HEK293 (cell line): ENCODE data around the gene HGS.

ENCODE experiments used
- BCL11A ChIP-seq: fragments of 450-650 bp; formaldehyde crosslinking; IDR thresholded peaks from 2 replicates; pipeline ENCODE4 v1.5.1; 2016; ENCODE audit warnings: low read depth, missing biosample characterization, missing genetic modification characterization
- GLI2 ChIP-seq: fragments of 450-650 bp; formaldehyde crosslinking; IDR thresholded peaks from 2 replicates; pipeline ENCODE4; 2017; ENCODE audit warnings: missing biosample characterization, missing genetic modification characterization, low read depth, borderline replicate concordance
- GLIS2 ChIP-seq: fragments of 450-650 bp; formaldehyde crosslinking; IDR thresholded peaks from 2 replicates; pipeline ENCODE4 v1.5.1; 2016; ENCODE audit warnings: missing biosample characterization, missing genetic modification characterization
- HOXD13 ChIP-seq: sonication (generic); formaldehyde crosslinking; IDR thresholded peaks from 2 replicates; pipeline ENCODE4 v1.8.0; 2022; ENCODE audit warnings: missing genetic modification reagents, borderline replicate concordance
- KLF10 ChIP-seq: fragments of 450-650 bp; IDR thresholded peaks from 2 replicates; pipeline ENCODE4 v1.5.1; 2018; ENCODE audit warnings: missing biosample characterization, mild to moderate bottlenecking, missing genetic modification characterization
- KLF8 ChIP-seq: fragments of 450-650 bp; formaldehyde crosslinking; IDR thresholded peaks from 2 replicates; pipeline ENCODE4 v1.5.1; 2016; ENCODE audit warnings: missing biosample characterization, missing genetic modification characterization
- ZBTB8A ChIP-seq: fragments of 450-650 bp; formaldehyde crosslinking; IDR thresholded peaks from 2 replicates; pipeline ENCODE4 v1.5.1; 2016; ENCODE audit warnings: missing biosample characterization, missing genetic modification characterization
- ZFP69B ChIP-seq: fragments of 450-650 bp; formaldehyde crosslinking; IDR thresholded peaks from 2 replicates; pipeline ENCODE4 v1.5.1; 2016; ENCODE audit warnings: missing biosample characterization, missing genetic modification characterization
- ZIC2 ChIP-seq: fragments of 450-650 bp; formaldehyde crosslinking; IDR thresholded peaks from 2 replicates; pipeline ENCODE4 v1.5.1; 2016; ENCODE audit warnings: missing biosample characterization, missing genetic modification characterization
- ZNF155 ChIP-seq: fragments of 450-650 bp; formaldehyde crosslinking; IDR thresholded peaks from 2 replicates; pipeline ENCODE4 v1.5.1; 2016; ENCODE audit warnings: missing biosample characterization, missing genetic modification characterization
- ZNF184 ChIP-seq: fragments of 450-650 bp; IDR thresholded peaks from 2 replicates; pipeline ENCODE4 v1.5.1; 2018; ENCODE audit warnings: missing biosample characterization, mild to moderate bottlenecking, missing genetic modification characterization
- ZNF391 ChIP-seq: fragments of 450-650 bp; formaldehyde crosslinking; IDR thresholded peaks from 2 replicates; pipeline ENCODE4 v1.5.1; 2016; ENCODE audit warnings: low read depth, missing biosample characterization, missing genetic modification characterization, borderline replicate concordance
- ZNF416 ChIP-seq: fragments of 450-650 bp; formaldehyde crosslinking; IDR thresholded peaks from 2 replicates; pipeline ENCODE4 v1.5.1; 2016; ENCODE audit warnings: missing biosample characterization, missing genetic modification characterization
- ZNF670 ChIP-seq: fragments of 450-650 bp; formaldehyde crosslinking; IDR thresholded peaks from 2 replicates; pipeline ENCODE4 v1.5.1; 2016; ENCODE audit warnings: missing biosample characterization, missing genetic modification characterization, low read depth
- ZNF701 ChIP-seq: fragments of 450-650 bp; formaldehyde crosslinking; IDR thresholded peaks from 2 replicates; pipeline ENCODE4 v1.5.1; 2016; ENCODE audit warnings: missing biosample characterization, missing genetic modification characterization
- ZNF768 ChIP-seq: fragments of 450-650 bp; formaldehyde crosslinking; IDR thresholded peaks from 2 replicates; pipeline ENCODE4 v1.5.1; 2018; ENCODE audit warnings: missing biosample characterization, mild to moderate bottlenecking, missing genetic modification characterization
- ZNF776 ChIP-seq: fragments of 450-650 bp; formaldehyde crosslinking; IDR thresholded peaks from 2 replicates; pipeline ENCODE4 v1.5.0; 2017; ENCODE audit warnings: missing biosample characterization, missing genetic modification characterization, borderline replicate concordance
- ZNF830 ChIP-seq: fragments of 450-650 bp; IDR thresholded peaks from 2 replicates; pipeline ENCODE4 v1.5.0; 2018; ENCODE audit warnings: missing biosample characterization, missing genetic modification characterization, low read depth, mild to moderate bottlenecking, moderate library complexity
- ZXDB ChIP-seq: fragments of 450-650 bp; formaldehyde crosslinking; IDR thresholded peaks from 2 replicates; pipeline ENCODE4 v1.5.1; 2016; ENCODE audit warnings: missing biosample characterization, missing genetic modification characterization
- TF ChIP-seq, protein P1 (sequence below): fragments of 450-650 bp; formaldehyde crosslinking; IDR thresholded peaks from 2 replicates; pipeline ENCODE4 v1.5.1; 2016; ENCODE audit warnings: missing biosample characterization, missing genetic modification characterization
- TF ChIP-seq, protein P2 (sequence below): fragments of 450-650 bp; formaldehyde crosslinking; IDR thresholded peaks from 2 replicates; pipeline ENCODE4 v1.5.1; 2017; ENCODE audit warnings: missing biosample characterization, missing genetic modification characterization
- TF ChIP-seq, protein P3 (sequence below): IDR thresholded peaks from 2 replicates; pipeline ENCODE4 v1.6.1; 2011; ENCODE audit warnings: mild to moderate bottlenecking, low read depth, low read length, borderline replicate concordance
- TF ChIP-seq, protein P4 (sequence below): fragments of 450-650 bp; formaldehyde crosslinking; IDR thresholded peaks from 2 replicates; pipeline ENCODE4 v1.5.1; 2016; ENCODE audit warnings: missing biosample characterization, missing genetic modification characterization
- TF ChIP-seq, protein P5 (sequence below): fragments of 450-650 bp; formaldehyde crosslinking; IDR thresholded peaks from 2 replicates; pipeline ENCODE4 v1.5.1; 2016; ENCODE audit warnings: missing biosample characterization, missing genetic modification characterization
- TF ChIP-seq, protein P6 (sequence below): fragments of 450-650 bp; formaldehyde crosslinking; IDR thresholded peaks from 2 replicates; pipeline ENCODE4 v1.5.1; 2016; ENCODE audit warnings: missing biosample characterization, missing genetic modification characterization, low read depth
- TF ChIP-seq, protein P7 (sequence below): fragments of 450-650 bp; formaldehyde crosslinking; IDR thresholded peaks from 2 replicates; pipeline ENCODE4 v1.5.1; 2016; ENCODE audit warnings: missing biosample characterization, missing genetic modification characterization
- TF ChIP-seq, protein P8 (sequence below): fragments of 450-650 bp; formaldehyde crosslinking; IDR thresholded peaks from 2 replicates; pipeline ENCODE4 v1.5.1; 2016; ENCODE audit warnings: missing biosample characterization, missing genetic modification characterization
- TF ChIP-seq, protein P9 (sequence below): fragments of 450-650 bp; formaldehyde crosslinking; IDR thresholded peaks from 2 replicates; pipeline ENCODE4 v1.5.1; 2017; ENCODE audit warnings: missing biosample characterization, missing genetic modification characterization

Gene HGS

DNA sequence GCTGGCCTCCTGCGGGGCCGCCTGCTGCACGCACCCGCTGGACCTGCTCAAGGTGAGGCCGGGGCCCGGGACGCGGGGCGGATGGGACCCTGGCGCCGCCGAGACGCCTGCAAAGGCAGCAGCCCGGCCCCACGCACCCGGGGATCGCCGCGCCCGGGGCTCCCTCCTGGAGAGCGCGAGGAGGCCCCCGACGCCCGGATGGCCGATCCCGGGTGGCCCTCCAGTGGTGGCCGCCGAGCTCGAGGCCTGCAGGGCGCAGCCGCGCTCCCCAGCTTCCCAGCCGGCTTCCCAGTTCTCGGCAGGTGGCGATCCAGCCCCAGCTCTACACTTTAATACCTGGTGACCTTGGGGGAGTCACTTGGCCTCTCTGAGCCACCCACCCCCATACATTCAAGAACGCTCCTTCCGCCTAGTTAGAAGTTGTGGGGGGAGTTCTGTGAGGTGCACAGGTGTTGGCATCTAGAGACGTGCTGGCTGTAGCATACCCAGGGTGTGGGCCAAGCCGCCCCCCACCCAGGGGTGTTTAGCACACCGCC is 28.7 kb downstream of the HGS start (continued):
- TF ChIP-seq BCL11A (0 out of 2 replicates have a peak, but pooled peaks have one; percentile 17), GLIS2 (tag by site-specific recombination) (peak; percentile 84), ZNF701 (tag by site-specific recombination) (no peak), ZNF155 (tag by site-specific recombination) (no peak), ZNF184 (tag by site-specific recombination) (peak; percentile 21; the same call in 1 of the 2 replicates), ZIC2 (tag by site-specific recombination) (peak; percentile 61), ZNF768 (tag by site-specific recombination) (0 out of 2 replicates have a peak, but pooled peaks have one; percentile 38), GLI2 (no peak), HOXD13 (no peak), ZNF830 (tag by site-specific recombination) (no peak), KLF8 (tag by site-specific recombination) (peak; percentile 12; the same call in 1 of the 2 replicates), ZFP69B (tag by site-specific recombination) (no peak), ZNF391 (no peak), ZNF776 (tag by site-specific recombination) (no peak), ZBTB8A (tag by site-specific recombination) (peak; percentile 83), ZNF416 (tag by site-specific recombination) (no peak), KLF10 (peak; percentile 46; the same call in 1 of the 2 replicates), ZXDB (no peak), ZNF670 (tag by site-specific recombination) (no peak)
- TF ChIP-seq, protein P1, sequence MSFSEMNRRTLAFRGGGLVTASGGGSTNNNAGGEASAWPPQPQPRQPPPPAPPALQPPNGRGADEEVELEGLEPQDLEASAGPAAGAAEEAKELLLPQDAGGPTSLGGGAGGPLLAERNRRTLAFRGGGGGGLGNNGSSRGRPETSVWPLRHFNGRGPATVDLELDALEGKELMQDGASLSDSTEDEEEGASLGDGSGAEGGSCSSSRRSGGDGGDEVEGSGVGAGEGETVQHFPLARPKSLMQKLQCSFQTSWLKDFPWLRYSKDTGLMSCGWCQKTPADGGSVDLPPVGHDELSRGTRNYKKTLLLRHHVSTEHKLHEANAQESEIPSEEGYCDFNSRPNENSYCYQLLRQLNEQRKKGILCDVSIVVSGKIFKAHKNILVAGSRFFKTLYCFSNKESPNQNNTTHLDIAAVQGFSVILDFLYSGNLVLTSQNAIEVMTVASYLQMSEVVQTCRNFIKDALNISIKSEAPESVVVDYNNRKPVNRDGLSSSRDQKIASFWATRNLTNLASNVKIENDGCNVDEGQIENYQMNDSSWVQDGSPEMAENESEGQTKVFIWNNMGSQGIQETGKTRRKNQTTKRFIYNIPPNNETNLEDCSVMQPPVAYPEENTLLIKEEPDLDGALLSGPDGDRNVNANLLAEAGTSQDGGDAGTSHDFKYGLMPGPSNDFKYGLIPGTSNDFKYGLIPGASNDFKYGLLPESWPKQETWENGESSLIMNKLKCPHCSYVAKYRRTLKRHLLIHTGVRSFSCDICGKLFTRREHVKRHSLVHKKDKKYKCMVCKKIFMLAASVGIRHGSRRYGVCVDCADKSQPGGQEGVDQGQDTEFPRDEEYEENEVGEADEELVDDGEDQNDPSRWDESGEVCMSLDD (tag by site-specific recombination): peak; percentile 44; the same call in 1 of the 2 replicates
- TF ChIP-seq, protein P2, sequence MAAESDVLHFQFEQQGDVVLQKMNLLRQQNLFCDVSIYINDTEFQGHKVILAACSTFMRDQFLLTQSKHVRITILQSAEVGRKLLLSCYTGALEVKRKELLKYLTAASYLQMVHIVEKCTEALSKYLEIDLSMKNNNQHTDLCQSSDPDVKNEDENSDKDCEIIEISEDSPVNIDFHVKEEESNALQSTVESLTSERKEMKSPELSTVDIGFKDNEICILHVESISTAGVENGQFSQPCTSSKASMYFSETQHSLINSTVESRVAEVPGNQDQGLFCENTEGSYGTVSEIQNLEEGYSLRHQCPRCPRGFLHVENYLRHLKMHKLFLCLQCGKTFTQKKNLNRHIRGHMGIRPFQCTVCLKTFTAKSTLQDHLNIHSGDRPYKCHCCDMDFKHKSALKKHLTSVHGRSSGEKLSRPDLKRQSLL (tag by site-specific recombination): no peak
- TF ChIP-seq, protein P3, sequence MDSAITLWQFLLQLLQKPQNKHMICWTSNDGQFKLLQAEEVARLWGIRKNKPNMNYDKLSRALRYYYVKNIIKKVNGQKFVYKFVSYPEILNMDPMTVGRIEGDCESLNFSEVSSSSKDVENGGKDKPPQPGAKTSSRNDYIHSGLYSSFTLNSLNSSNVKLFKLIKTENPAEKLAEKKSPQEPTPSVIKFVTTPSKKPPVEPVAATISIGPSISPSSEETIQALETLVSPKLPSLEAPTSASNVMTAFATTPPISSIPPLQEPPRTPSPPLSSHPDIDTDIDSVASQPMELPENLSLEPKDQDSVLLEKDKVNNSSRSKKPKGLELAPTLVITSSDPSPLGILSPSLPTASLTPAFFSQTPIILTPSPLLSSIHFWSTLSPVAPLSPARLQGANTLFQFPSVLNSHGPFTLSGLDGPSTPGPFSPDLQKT: no peak
- TF ChIP-seq, protein P4, sequence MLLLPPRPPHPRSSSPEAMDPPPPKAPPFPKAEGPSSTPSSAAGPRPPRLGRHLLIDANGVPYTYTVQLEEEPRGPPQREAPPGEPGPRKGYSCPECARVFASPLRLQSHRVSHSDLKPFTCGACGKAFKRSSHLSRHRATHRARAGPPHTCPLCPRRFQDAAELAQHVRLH (tag by site-specific recombination): no peak
- TF ChIP-seq, protein P5, sequence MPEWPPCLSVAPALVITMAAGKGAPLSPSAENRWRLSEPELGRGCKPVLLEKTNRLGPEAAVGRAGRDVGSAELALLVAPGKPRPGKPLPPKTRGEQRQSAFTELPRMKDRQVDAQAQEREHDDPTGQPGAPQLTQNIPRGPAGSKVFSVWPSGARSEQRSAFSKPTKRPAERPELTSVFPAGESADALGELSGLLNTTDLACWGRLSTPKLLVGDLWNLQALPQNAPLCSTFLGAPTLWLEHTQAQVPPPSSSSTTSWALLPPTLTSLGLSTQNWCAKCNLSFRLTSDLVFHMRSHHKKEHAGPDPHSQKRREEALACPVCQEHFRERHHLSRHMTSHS: no peak
- TF ChIP-seq, protein P6, sequence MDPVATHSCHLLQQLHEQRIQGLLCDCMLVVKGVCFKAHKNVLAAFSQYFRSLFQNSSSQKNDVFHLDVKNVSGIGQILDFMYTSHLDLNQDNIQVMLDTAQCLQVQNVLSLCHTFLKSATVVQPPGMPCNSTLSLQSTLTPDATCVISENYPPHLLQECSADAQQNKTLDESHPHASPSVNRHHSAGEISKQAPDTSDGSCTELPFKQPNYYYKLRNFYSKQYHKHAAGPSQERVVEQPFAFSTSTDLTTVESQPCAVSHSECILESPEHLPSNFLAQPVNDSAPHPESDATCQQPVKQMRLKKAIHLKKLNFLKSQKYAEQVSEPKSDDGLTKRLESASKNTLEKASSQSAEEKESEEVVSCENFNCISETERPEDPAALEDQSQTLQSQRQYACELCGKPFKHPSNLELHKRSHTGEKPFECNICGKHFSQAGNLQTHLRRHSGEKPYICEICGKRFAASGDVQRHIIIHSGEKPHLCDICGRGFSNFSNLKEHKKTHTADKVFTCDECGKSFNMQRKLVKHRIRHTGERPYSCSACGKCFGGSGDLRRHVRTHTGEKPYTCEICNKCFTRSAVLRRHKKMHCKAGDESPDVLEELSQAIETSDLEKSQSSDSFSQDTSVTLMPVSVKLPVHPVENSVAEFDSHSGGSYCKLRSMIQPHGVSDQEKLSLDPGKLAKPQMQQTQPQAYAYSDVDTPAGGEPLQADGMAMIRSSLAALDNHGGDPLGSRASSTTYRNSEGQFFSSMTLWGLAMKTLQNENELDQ (tag by site-specific recombination): no peak
- TF ChIP-seq, protein P7, sequence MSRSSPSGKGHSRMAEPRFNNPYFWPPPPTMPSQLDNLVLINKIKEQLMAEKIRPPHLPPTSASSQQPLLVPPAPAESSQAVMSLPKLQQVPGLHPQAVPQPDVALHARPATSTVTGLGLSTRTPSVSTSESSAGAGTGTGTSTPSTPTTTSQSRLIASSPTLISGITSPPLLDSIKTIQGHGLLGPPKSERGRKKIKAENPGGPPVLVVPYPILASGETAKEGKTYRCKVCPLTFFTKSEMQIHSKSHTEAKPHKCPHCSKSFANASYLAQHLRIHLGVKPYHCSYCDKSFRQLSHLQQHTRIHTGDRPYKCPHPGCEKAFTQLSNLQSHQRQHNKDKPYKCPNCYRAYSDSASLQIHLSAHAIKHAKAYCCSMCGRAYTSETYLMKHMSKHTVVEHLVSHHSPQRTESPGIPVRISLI: no peak
- TF ChIP-seq, protein P8, sequence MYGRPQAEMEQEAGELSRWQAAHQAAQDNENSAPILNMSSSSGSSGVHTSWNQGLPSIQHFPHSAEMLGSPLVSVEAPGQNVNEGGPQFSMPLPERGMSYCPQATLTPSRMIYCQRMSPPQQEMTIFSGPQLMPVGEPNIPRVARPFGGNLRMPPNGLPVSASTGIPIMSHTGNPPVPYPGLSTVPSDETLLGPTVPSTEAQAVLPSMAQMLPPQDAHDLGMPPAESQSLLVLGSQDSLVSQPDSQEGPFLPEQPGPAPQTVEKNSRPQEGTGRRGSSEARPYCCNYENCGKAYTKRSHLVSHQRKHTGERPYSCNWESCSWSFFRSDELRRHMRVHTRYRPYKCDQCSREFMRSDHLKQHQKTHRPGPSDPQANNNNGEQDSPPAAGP: no peak
- TF ChIP-seq, protein P9, sequence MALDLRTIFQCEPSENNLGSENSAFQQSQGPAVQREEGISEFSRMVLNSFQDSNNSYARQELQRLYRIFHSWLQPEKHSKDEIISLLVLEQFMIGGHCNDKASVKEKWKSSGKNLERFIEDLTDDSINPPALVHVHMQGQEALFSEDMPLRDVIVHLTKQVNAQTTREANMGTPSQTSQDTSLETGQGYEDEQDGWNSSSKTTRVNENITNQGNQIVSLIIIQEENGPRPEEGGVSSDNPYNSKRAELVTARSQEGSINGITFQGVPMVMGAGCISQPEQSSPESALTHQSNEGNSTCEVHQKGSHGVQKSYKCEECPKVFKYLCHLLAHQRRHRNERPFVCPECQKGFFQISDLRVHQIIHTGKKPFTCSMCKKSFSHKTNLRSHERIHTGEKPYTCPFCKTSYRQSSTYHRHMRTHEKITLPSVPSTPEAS: no peak
